Astrocyte of the spinal cord (primary cell): ENCODE results near the gene MS4A8.

Experiments used
- DNase-seq: peaks from one replicate; pipeline ENCODE4 v3.0.0; 2011; ENCODE audit warnings: low read depth, low spot score
- H3K4me3 ChIP-seq: 2 replicates; pipeline ENCODE4 v1.5.1; 2011; ENCODE audit warnings: low read depth, mild to moderate bottlenecking, low read length, moderate library complexity
- CTCF ChIP-seq: IDR thresholded peaks from 2 replicates; pipeline ENCODE4 v1.5.1; 2012; ENCODE audit warnings: low read depth, mild to moderate bottlenecking, low read length, inconsistent platforms
- in situ Hi-C: cut with HindIII; loops from 2 replicates; pipeline ENCODE4 v1.10.0; 2017; ENCODE audit warnings: low sequenced_read_pairs

Gene MS4A8

GRCh38 chr11:60741421-60741820 is 42.0 kb downstream of the MS4A8 start:
- no peak for TF ChIP-seq CTCF
- no peak overlapping the region for H3K4me3 ChIP-seq
- in situ Hi-C loops, result no loop called here
- DNase-seq, result no peak

DNA sequence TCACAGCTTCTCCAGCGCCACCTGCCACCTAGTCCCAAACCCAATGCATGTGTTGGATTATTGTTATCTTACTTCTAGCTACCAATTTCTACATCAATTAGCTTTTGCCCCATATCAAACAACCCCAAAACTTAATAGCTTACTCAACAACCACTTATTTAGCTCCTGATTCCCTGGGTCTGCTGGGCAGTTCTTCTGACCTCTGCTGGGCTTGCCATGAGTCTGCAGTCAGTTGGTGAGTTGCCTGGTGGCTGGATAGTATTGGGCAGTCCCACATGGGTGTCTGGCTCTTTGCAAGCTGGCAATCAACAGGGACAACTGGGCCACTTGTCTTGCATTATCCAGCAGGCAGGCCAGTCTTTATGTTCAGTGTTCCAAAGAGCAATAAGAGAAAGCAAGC is 43.6 kb downstream of the MS4A8 start:
- no peak for DNase-seq
- H3K4me3 ChIP-seq, result no peak overlapping the region
- no peak for TF ChIP-seq CTCF
- in situ Hi-C loops, result no loop called here

- TF ChIP-seq CTCF, result no peak
- no peak for DNase-seq
- in situ Hi-C loops, result no loop called here
- H3K4me3 ChIP-seq, result no peak overlapping the region
These were observed 44.7 kb downstream of the MS4A8 start for GRCh38 chr11:60744114-60744513.

DNA sequence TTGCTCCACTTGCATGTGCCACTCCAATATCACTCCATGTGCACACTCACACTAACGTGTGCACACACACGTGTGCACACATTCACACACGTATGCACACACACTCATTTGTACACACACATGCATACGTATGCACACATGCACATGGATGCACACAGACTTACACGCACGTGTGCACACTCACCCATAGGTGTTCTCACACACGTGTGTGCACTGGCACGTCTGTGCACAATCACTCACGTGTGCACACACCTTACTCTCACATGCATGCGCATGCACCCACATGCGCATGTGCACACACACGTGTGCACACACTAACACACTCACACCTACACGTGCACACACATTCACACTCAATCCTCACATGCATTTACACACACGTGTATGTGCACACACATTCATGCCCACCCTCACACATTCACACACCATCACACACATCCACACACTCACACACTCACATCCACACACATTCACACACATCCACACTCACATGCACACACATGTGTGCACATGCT is 48.0 kb downstream of the MS4A8 start:
- in situ Hi-C loops, result no loop called here
- no peak for TF ChIP-seq CTCF
- H3K4me3 ChIP-seq, result no peak overlapping the region
- DNase-seq, result no peak

GRCh38 chr11:60748225-60748624 is 48.8 kb downstream of the MS4A8 start:
- in situ Hi-C loops, result no loop called here
- DNase-seq, result no peak
- TF ChIP-seq CTCF, result no peak

DNA sequence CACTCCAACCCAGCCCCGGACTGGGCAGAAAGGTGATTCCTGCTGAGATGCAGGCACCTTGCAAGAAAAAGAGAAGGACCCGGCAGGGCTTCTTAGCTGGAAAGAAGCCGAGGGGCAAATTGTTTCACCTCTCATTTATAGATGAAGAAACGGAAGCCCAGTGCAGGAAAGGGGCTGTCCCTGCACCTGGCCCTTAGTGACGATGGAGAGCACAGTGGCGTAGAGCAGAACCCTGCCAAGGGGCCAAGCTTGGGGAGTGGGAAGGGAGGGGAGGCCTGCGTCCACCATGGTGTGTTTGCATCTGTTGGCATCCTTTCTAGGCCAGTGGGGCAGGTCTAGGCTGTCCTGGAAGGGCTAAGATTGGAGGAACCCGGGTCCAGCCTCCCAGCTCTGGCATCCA is 49.4 kb downstream of the MS4A8 start:
- in situ Hi-C loops, result no loop called here
- no peak for TF ChIP-seq CTCF
- no peak for DNase-seq
- H3K4me3 ChIP-seq, result no peak overlapping the region

More at GRCh38 chr11:60748225-60748624, 48.8 kb downstream of the MS4A8 start:
- H3K4me3 ChIP-seq, result no peak overlapping the region

- TF ChIP-seq CTCF, result no peak
- in situ Hi-C loops, result no loop called here
- no peak overlapping the region for H3K4me3 ChIP-seq
- DNase-seq, result no peak
These were observed 51.5 kb downstream of the MS4A8 start for GRCh38 chr11:60750911-60751310.
